NCI-H1417 treated with DMSO at 0.1 percent for 48 hours (cell line): ENCODE measurements around the gene CYBC1.
"Not testable (repeated sequence)": the region's sequence is repeated elsewhere in the genome, so short reads cannot be mapped to it uniquely, and the experiment has no call there.

Experiments used
- DNase-seq: peaks from one replicate; lab custom pipeline; 2025; lab: John Stamatoyannopoulos, UW

The CYBC1 gene

DNA sequence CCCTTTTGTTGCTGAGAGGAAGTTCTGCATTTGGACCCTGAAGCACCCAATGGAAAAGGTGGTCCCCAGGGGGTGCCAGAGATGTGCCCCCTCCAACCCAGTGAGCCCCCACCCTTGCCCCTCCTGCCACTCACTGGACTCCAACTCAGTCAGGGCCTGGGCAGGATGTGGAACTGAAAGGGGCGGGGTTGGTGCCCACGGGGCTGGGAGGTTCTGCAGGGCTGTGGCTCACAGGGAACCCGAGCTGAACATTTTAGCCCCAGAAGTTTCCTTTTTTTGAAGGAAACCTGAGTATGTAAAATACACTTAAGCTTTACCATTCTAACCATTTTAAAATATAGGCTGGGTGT is 16.4 kb downstream of the CYBC1 start:
- DNase-seq, result no peak

GRCh38 chr17:82433560-82434215 is 16.9 kb downstream of the CYBC1 start:
- DNase-seq, result no peak

GRCh38 chr17:82432017-82432416 is 18.5 kb downstream of the CYBC1 start:
- no peak for DNase-seq

- no peak for DNase-seq
These were observed 20.7 kb downstream of the CYBC1 start for GRCh38 chr17:82429824-82430223.

DNA sequence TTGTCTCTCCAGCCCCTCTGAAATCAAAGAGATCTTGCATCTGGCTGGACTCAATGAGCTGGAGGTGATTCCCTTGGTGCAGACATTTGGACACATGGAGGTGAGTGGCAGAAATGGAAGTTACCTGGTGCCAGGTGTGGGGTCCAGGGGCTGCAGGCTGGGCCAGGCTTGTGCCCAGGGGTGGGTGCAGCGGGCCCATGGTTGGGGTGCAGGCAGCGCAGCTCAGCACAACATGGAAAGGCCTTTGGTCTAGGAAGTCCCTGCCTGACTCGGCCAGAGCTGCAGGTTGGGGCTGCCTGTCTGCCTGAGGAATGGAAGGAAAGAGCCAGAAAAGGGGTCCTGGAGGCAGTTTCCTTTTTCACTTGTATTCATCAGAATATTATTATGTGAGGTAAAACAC is 22.0 kb downstream of the CYBC1 start:
- no peak for DNase-seq

GRCh38 chr17:82424863-82425159 is 25.7 kb downstream of the CYBC1 start:
- DNase-seq, result no peak

- no peak for DNase-seq
These were observed 26.3 kb downstream of the CYBC1 start for GRCh38 chr17:82424001-82424862.

DNA sequence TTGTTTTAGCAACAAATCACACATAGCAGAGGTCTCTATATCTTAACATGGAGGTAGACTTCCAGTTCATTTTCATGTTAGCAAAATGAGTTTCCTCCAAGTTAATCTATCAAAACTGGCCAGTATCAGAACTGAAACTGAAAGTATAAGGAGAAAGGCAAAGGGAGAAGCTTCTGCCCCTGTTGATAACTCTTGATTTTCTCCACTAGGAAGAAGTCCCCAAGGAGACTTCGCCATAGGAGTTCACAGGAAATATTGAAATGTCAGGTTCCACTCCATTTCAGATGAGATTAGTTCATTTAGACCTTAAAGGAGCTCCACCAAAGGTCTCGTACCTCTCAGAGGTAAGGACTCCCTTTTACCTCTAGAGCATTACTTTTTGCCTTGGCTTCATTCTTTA is 31.0 kb downstream of the CYBC1 start:
- no peak for DNase-seq

GRCh38 chr17:82418001-82418986 is 32.3 kb downstream of the CYBC1 start, which contains the start of the genes HEXD and OGFOD3:
Gene HEXD, plus strand, starts transcription at chr17:82418347. Its CDS starts 1,453 bp downstream, at chr17:82419800.
Gene OGFOD3, minus strand, starts transcription at chr17:82418586. Its CDS starts 101 bp downstream, at chr17:82418485.
- DNase-seq, result peak; percentile 65

DNA sequence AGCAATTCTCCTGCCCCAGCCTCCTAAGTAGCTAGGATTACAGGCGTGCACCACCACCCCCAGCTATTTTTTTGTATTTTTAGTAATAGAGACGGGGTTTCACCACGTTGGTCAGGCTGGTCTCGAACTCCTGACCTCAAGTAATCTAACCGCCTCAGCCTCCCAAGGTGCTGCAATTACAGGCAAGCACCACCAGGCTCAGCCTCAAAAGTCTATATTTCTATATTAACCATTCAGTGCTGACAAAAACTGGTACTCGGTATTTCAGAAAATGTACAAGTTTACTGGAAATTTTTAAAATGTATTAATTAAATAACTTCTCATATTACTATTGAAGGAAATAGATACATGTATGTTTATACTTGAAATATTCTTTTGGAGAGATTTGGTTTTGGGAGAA is 33.8 kb downstream of the CYBC1 start:
- DNase-seq, result no peak

DNA sequence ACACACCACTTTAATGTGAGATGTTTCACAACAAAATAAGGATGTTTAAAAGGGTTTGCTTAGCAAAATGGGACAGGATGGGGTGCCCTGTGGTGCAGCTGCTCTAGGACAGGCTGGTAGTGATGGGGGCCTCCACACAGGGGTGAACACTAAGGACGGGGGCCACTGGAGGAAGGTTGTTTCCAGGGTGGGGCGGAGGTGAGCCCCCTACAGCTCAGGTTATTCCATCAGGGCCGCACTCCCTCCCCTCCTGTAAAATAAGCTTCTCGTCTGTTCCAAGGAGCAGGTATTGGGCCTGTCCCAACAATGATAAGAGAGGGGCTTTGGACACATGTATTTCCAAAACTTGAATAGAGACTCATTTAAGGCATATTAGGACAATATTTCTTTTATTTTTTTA is 34.3 kb downstream of the CYBC1 start:
- no peak for DNase-seq

DNA sequence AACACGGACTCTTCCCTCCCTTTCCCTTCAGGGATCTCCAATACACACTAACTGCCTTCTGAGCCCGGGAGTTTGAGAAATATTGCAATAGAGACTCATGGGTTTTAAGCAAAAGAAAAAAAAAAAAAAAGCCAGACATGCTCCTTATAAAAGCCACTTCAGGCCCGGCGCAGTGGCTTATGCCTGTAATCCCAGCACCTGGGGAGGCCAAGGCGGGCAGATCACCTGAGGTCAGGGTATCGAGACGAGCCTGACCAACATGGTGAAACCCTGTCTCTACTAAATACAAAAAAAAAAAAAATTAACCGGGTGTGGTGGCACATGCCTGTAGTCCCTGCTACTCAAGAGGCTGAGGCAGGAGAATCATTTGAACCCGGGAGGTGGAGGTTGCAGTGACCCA is 34.8 kb downstream of the CYBC1 start:
- no peak for DNase-seq

GRCh38 chr17:82415336-82415735 is 35.2 kb downstream of the CYBC1 start:
- no peak for DNase-seq

- DNase-seq, result no peak
These were observed 35.8 kb downstream of the CYBC1 start for GRCh38 chr17:82414548-82415281.

DNA sequence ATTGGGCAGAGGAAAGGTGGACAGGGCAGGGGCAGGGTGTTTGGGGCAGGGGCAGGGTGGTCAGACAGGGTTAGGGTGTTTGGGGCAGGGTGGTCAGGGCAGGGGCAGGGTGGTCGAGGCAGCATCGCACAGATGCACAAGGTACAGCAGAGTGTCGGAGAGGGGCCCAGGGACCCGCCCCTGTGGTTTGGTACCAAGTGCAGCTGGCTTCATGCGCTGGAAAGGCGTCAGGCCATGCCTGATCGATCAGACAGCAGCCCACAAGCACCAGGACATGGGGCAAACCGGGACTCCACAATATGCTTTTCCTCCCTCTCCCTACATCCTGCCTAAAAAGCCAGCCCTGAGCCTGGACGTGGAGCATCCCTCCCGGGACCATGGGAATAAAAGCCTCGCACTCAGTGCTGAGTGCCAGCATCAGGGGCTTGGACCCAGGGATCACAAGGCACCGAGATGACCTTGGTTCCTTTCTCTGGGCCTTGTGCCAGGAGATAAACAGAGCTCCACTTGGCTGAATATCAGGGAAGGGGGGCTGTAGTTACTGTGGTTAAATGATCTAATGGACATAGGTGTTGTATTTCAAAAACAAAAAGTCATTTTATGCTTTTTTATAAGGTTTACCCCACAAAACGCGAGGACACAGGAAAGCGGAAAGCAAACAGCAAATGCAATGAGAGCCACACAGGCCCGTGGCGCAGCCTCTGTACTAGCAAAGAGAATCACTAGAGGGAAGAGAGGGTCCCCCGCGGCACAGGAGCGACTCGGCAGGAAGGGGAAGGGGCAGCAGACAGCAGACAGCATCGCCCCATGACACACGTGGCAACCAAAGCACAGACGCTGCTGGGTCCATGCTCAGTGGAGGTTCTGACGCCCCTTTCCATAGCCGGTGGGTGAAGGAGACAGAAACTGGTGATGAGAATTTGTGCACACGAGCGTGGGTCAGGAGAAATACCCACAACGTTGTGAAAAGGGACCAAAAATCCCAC is 37.7 kb downstream of the CYBC1 start:
- DNase-seq, result no peak

DNA sequence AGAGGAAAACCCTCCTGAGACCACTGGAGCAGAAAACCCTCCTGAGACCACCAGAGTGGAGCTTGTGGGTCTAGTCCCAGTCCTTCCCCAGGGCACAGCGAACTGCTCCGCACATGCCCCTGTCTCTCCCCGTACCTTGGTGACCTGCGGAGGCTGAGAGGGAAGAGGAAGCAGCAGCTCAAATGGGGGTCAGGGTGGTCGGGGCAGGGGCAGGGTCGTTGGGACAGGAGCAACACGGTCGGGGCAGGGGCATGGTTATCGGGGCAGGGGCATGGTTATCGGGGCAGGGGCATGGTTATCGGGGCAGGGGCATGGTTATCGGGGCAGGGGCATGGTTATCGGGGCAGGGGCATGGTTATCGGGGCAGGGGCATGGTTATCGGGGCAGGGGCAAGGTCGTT is 38.5 kb downstream of the CYBC1 start:
- DNase-seq, result not testable (repeated sequence)

DNA sequence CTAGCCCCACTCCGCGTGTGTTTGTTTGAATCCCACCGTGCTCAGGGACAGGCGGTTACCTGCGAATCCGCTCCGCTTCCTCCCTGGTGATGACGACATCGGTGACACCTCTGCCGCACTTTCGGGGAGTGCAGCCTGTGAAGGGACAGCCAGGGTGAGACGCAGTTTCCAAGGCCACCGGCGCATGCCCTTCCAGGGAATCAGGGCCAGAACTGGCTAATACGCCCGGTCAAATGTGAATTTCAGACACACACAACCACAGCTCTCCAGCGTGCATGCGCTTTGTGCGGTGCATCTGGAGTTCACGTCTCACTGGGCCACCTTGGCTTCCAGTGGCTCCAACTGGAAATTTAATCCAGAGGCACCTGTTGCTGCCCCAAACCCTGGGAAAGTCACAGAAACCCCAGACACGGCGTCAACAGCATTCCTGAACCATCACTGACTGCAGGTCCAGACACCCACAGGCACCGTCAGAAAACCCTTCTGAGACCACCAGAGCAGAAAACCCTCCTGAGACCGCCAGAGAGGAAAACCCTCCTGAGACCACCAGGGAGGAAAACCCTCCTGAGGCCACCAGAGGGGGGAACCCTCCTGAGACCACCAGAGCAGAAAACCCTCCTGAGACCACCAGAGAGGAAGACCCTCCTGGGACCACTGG is 39.0 kb downstream of the CYBC1 start:
- no peak for DNase-seq

GRCh38 chr17:82410014-82410716 is 40.4 kb downstream of the CYBC1 start:
- no peak for DNase-seq

DNA sequence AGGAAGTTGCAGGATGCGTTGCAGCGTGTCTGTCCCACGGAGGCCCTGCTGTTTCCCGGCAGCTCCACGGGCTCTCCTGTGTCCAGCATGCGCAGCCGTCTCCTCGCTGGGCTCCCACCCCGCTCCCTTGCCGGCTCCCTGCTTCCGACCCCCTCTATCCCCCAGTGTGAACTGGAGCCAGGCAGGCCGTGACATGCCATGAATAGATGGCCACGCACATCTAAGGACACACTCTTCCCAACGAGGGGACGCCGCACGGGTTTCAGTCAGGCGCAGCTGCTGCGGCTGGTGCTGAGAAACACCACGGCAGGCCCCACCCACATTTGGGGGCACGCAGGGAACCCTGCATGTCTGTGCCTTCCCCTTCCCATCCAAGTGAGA is 41.6 kb downstream of the CYBC1 start:
- no peak for DNase-seq
